Globus pallidus (tissue), 1 donor: ENCODE results near the gene CMTM6.
"Not testable (repeated sequence)": the region's sequence is repeated elsewhere in the genome, so short reads cannot be mapped to it uniquely, and the experiment has no call there.

Experiments used
- DNase-seq: peaks from one replicate; pipeline ENCODE4 v3.0.0-alpha.2; 2015; ENCODE audit warnings: low spot score

CMTM6 gene, protein sequence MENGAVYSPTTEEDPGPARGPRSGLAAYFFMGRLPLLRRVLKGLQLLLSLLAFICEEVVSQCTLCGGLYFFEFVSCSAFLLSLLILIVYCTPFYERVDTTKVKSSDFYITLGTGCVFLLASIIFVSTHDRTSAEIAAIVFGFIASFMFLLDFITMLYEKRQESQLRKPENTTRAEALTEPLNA

DNA sequence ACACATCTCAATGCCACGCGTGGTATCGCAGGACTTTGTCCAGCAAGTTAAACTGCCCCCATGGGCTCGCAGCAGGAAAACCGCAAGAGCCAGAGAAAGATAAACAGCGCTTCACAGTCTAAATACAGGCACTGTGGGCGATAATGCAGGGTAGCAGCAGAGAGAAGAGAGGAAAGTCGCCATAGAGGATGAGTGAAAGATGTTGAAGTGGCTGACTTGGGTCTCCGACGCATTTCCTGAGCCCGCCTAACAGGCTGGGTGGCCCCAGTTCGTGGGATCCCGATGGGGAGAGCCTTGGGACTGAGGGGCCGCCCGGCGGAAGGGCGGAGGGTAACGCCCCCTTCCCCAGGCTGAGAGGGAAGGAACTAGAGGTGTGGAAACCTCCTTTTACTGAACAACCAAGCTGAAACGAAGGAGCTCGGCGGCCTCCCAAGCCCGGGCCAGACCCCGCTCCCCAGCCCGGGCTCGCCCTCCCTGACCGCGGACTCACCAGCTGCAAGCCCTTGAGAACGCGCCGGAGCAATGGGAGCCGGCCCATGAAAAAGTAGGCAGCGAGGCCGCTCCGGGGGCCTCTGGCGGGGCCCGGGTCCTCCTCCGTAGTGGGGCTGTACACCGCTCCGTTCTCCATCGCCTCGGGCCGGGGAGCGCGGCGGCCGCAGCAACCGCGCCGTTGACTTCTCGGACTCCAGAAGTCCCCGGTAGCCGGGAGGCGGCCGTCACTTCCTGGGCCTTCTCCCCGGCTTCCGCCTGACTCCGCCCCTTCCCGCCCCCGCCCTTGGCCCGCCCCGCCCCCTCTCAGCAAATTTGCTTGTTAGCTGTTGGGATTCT lies at the start of gene CMTM6:
Gene CMTM6, minus strand, starts transcription at position 735 of the 828 bp plus-strand sequence. Its CDS starts 107 bp downstream, at position 628.
- DNase-seq = peak; percentile 85

DNA sequence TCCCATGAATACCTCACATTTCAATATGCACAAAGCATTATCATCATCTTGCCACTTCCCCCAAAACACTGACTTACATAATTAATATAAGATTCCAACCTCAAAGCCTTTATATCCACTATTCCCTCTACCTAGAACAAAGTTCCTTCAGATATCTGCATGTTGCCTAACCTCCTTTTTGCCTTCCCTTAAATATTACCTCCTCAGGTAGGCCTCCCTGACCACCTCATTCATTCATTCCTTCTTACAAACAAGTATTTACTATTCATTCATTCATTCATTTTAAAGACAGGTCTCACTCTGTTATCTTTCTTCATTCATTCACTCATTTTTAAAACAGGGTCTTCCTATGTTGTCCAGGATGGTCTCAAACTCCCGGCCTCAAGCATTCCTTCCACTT lies 49.4 kb upstream of the CMTM6 start:
- DNase-seq = no peak

DNA sequence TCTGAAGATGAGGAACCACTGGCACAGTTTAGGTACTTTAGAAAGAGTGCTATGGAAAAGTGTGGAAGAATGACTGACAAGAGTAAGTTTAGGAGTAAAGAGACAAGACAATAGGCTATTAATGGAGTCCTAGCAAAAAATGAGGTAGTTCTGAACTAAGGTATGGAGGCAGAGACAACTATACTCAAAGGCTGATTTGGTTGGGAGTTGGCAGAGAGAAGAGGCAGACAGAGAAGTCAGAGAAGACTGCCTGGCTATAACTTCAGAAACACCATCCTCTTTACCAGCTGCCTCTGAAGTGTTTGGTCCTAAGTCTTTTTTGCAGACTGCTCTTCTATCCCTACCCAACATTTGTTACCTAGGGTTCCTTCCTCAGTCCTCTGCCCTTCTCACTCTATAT lies 48.8 kb upstream of the CMTM6 start:
- no peak for DNase-seq

DNA sequence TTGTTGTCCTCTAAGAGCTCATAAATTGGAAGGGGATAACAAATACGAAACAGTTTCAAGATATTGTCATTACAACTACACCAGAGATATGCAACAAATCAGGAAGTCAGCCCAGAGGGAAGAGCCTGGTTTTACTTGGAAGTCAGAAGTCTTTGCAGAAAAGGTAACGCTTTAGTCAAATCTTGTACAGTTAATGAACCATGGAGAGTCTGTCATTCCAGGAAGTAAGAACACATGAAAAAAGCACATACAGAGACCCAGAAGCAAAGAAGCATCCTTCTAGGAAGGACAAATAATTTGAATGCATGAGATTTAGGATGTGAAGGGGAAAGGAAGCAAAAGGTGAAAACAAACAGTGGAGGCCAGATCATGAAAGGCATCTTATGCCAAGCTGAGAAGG lies 48.4 kb upstream of the CMTM6 start:
- no peak for DNase-seq

DNA sequence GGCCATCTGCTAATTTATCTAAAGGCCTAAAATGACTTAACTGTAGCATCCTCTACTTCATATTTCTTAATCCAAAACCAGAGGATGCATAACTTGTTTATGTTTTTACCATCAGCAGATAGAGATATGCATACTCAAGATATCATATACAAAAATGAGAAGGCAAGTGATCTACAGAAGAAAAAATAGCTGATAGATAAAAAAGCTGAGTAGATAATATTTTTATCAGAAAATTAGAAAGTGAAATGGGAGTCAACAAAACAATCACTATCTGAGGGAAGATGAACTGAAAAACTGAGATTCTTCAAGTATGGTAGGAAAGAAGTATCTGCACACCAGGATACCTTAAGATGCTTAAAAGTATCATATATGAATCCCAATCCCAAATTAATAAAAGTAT lies 42.7 kb upstream of the CMTM6 start:
- DNase-seq = no peak

DNA sequence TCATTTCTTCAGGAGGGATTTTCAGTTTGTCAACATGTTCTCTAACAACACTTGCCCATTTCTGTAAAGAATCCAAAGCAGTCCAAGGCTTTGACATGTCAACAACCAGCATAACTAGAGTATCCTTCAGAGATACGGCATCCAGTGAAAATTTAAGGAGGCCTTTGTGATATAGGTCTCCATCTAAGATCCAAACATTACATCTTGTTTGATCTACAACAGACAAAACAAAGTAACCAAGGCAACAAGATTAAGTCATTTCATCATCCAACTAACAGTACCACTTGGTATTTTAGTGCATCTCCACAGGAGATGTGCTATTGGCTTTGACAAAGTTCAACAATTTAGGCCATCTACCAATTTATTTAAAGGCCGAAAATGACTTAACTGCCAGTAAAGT lies 42.2 kb upstream of the CMTM6 start:
- DNase-seq = no peak

DNA sequence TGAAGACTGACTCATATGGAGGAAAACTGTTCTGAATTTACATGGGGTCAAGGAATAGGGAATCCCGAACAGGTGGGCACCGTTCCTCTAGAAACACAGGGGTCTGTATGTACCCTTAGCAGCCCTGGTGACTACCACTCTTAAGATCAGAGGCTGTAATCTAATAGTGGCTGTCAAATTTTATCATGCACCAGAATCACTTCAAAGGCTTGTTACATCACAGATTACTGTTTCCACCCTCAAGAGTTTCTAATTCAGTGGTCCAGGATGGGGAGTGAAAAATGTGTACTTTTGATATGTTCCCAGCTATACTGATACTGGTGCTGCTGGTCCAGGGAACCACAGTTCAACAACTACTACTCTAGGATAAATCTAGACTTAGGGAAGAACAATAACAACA lies 40.2 kb upstream of the CMTM6 start:
- no peak for DNase-seq

DNA sequence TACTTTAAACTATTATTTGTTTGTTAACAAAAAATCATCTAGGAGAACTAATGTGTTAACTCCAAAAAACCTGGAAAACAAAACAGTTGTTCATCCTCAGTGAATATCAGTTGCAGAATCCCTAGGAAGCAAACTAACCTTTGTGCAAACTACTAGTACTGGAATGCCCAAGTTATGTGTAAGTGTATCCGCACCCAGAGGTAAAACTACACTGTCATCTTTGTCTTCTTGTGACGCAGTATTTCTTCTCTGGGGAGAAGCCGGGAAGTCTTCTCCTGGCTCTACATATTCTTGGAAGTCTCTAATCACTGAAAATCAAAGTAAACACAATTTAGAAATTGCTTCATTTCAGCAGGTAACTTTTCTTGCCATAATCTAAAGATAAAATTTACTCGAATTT lies 38.2 kb upstream of the CMTM6 start:
- no peak for DNase-seq

DNA sequence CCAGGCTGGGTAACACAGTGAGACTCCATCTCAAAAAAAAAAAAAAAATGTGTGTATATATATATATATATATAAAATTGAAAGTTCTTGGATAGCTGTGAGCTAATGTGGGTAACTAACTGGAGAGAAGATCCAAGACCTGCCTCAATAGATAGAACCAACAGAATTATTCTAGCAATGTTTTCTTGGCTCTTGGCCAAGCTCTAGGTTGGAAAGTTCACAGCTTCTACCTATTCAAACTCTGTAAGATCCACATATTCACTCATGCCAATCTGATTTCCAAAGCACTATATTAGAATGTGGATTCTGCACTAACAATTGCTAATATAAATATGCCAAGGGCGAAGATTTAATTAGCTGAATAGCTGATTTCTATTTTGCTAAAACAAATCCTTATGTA lies 29.8 kb upstream of the CMTM6 start:
- DNase-seq = no peak

DNA sequence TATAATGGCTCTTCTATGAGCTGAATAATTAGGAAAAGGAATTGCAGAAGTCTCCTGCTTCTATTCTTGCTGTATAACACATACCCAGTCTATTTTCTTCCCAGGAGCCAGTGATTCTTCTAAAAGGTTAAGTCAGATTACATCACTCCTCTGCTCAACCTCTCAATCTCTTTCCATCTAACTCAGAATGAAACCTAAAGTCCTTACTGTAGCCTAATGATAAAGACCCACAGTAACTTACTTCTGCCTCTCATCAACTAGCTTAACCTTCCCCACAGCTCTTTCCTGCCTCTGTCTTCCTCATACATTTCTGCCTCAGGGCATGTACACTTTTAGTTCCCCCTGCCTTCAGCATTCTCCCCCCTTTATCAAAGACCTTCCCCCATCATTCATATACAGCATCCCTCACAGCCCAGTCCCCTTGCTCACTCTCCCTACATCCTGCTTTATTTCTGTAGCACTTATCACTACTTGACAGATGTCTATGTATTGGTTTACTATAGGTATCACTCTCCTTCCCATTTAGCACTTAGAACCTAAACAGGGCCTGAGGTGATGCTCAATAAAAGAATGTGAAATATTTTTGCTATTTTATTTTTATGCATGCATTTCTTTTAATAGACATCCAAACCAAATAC lies 28.5 kb upstream of the CMTM6 start:
- peak; percentile 11 for DNase-seq

DNA sequence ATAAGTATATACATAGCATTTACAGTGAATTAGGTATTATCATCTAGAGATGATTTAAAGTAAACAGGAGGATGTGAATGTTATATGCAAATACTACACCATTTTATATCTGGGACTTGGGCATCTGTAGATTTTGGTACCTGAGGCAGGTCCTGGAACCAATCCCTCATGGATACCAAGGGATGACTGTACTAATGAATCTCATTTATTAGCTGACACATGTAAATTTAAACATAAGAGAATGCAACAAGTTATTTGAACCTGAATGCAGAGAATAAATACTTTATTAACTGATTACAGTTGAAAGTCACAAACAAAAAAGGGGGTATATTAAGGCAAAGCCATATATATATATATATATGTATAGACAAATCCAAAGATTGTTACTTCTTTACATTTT lies 23.1 kb upstream of the CMTM6 start:
- DNase-seq = no peak

DNA sequence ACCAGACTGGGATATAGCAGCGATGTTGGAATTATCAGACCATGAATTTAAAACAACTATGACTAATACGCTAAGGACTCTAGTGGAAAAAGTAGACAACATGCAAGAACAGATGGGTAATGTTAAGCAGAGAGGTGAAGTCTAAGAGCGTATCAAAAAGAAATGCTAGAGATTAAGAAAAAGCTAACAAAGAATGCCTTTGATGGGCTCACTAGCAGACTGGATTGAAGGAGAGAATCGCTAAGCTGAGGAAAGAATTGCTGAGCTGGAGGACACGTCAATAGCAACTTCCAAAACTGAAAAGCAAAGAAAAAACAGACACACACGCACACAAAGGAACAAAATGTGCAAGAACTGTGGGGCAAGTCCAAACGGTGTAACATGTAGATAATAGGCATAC lies 20.0 kb upstream of the CMTM6 start:
- DNase-seq = no peak

DNA sequence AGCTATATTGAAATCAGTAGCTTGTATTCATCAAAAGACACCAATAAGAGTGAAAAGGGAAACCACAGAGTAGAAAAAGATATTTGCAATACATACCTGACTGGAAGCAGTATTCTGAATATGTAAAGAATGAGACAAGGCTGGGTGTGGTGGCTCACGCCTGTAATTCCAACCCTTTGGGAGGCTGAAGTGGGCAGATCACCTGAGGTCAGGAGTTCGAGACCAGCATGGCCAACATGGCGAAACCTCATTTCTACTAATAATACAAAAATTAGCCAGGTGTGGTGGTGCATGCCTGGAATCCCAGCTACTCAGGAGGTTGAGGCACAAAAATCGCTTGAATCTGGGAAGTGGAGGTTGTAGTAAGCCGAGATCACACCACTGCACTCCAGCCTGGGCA lies 16.3 kb upstream of the CMTM6 start:
- not testable (repeated sequence) for DNase-seq

DNA sequence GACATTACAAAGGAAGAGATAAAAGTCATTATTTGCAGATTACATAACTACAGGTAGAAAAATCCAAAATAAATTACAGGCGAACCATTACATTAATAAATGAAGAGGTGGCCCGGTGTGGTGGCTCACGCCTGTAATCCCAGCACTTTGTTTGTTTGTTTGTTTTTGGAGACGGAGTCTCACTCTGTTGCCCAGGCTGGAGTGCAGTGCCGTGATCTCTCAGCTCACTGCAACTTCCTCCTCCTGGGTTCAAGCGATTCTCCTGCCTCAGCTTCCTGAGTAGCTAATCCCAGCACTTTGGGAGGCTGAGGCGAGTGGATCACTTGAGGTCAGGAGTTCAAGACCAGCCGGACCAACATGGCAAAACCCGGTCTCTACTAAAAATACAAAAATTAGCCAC lies 14.1 kb upstream of the CMTM6 start:
- not testable (repeated sequence) for DNase-seq

DNA sequence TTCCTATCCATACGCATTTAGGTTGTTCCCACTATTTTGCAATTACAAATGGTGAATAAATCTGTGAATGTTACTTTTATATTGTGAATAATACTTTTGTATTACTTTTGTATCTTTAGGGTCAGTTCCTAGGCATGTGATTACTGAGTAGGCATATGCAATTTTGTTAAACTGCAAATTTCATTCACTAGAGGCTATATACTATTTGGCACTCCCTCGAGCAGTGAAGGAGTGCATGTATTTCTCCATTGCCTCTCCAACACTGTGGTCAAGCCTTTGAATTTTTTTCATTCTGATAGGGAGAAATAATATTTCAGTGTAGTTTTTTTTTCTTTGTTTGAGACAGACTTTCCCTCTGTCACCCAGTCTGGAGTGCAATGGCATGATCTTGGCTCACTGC lies 8.4 kb upstream of the CMTM6 start:
- DNase-seq = no peak

DNA sequence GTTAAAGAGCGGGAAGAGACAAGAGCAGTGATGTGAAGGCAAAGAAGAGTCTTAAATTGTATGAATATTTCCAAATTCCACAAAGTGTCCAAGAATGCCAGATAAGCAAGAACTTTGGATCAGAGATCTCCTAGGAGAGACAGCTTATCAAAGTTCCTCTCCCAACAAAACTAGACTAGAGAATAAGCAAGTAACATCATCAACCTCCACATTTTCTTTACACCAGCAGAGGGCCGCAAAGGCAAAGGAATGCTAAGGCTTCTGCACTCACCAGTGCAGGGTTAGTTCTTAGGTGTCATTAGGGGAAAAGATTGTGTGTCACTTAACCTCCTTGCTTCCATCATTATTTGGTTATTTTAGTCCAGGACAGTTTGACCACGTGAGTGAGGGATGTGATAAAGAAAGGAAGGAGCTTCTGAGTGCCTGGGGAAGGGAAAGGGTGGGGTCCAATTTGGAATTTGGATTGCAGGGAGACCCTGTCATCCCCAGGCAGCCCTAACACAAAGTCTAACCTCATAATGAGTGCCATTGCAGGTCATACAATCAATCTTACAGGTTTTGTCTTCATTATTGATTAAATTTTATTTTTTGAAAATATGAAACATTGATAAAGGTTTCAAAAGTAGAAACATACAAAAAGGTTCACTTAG lies 7.5 kb upstream of the CMTM6 start:
- DNase-seq = peak; percentile 78

DNA sequence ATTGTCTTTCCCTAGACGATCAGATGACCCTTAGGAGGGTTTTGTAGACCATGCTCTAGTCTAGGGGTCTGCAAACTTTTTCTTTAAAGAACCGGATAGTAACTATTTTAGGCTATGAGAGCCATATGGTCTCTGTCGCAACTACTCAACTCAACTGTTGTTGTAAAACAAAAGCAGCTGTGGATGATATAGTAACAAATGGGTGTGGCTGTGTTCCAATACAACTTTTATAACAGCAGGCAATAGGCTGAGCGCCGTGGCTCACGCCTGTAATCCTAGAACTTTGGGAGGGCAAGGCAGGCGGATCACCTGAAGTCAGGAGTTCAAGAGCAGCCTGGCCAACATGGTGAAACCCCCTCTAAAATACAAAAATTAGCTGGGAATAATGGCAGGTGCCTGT lies 6.1 kb upstream of the CMTM6 start:
- no peak for DNase-seq

DNA sequence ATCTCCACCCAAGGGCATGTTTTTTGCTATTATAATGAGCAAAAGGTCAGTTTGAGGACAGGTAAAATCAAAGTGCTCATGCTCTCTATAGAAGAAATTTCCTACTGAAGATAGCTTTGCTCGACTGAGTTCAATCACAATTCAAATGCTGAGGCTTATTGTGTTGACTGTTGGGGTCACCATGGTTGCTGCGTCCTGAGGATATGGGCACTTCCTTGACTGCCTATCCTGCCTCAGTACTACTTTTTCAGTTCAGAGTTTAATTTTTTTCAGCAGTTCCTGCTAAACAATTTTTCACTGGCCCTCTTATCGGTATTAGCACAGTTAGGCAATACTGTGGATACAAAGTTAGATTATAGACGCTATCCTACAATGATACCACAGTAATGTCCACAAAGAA lies 3.8 kb upstream of the CMTM6 start:
- no peak for DNase-seq

DNA sequence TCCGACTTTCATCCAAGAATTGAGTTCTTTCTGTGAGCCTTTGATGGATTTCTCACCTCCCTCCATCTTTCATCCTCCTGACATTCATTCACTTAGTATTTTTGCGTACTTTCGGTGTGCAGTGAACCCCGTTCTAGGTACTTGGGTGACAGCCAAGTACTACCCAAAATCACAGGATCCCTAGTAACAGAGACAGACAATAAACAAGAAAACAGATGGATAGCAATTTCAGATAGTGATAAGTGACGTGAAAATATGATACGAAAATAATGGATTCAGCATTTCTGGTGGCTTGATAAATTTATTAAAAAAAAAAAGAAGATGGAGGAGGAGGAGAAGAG lies 264 bp upstream of the CMTM6 start:
- no peak for DNase-seq

DNA sequence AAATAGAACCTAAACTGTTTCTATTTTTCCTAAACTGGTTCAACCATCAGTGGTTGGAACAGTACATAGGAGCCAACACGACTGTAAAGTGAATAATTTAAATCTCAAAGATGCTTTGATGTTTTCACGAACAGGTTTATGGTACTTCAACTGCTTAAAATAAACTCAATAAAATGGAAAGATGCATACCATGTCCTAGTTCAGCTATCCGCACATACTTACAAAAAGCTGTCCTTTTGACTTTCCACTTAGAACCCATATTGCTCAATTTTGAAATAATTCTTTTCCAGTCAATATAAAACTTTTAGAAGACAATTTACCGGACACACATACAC lies 902 bp downstream of the CMTM6 start:
- no peak for DNase-seq

DNA sequence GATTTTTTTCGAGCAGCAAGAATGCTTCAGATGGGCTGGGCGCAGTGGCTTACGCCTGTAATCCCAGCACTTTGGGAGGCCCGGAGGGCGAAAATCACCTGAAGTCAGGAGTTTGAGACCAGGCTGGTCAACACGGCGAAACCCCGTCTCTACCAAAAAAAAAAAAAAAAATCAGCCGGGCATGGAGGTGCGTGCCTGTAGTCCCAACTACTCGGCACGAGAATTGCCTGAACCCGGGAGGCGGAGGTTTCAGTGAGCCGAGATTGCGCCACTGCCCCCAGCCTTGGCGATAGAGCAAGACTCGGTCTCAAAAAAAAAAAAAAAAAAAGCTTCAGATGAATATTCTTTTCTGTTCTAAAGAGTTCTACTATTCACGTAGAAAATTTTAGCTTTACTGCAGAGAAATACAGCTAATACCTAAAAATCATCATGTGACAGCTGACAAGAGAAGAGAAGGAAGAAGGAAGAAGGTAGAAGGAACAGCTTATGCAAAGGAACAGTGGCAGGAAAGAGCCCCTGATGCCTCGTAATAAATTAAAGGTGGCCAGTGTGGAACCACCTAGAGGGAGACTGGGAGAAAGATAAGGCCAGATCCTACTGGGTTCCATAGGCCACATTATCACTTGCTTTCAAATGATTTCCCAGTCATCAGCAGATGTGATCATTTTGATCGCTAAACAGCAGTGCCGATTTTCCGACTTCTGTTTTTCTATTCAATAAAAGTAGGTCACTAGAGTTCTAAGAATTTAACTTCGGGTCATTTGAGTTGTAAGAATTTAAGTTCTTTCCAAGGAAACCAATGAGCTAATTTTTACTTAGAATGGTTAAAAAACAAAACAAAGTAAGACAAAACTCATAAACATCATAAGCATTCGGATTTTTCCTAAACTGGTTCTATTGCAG lies 1.5 kb downstream of the CMTM6 start:
- no peak for DNase-seq

DNA sequence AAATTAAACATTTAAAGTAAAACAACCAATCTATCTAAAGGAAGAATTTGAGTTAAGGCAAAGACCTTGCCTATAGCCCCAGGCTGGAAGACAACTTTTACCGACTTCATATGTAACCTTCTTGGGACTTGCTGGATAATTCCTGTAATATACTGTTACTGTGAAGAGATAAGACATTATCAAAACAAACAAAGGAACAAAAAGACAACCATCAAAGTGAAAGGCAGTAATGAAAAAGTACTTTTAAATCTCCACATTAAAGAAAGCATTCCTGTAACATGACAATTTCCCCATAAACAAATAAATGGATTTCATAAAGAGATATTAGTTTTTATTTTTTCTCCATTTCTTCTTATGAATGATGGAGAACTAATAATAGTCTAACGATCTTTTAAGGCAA lies 2.4 kb downstream of the CMTM6 start:
- DNase-seq = no peak
